Activated B cell treated with CpG ODN at 0.5 μM for 24 hours (primary cell): ENCODE data around the gene SLC45A3. TPM values are rescaled to one million over a fixed set of nuclear protein-coding genes. Genes with fewer than 3 reads are reported as not detected.
"Not testable (repeated sequence)": the region's sequence is repeated elsewhere in the genome, so short reads cannot be mapped to it uniquely, and the experiment has no call there.

Source experiments
- ATAC-seq: fragments of 200-7000 bp; cut with Tn5 transposase; one replicate; pipeline ENCODE4 v1.10.0; 2021; ENCODE audit warnings: low read depth, mild to moderate bottlenecking, moderate library complexity
- CTCF ChIA-PET: fragments of 350-600 bp; sonication (Branson Sonifier 250); formaldehyde crosslinking; loops from one replicate; lab custom pipeline; 2021; ENCODE audit warnings: antibody characterized with exemption; lab: Charles Lee
- POLR2A ChIA-PET: fragments of 350-600 bp; sonication (Branson Sonifier 250); formaldehyde crosslinking; loops from one replicate; lab custom pipeline; 2021; ENCODE audit warnings: antibody characterized with exemption; lab: Charles Lee
- DNase-seq: peaks from one replicate; pipeline ENCODE4 v3.0.0; 2022
- H3K27ac Mint-ChIP-seq: one replicate; pipeline ENCODE4 v1.8.0; 2020; ENCODE audit warnings: mixed read lengths
- H3K27me3 Mint-ChIP-seq: one replicate; pipeline ENCODE4 v1.8.0; 2021; ENCODE audit warnings: mixed read lengths
- H3K36me3 Mint-ChIP-seq: one replicate; pipeline ENCODE4 v1.8.0; 2021; ENCODE audit warnings: low read depth, mixed read lengths
- H3K4me1 Mint-ChIP-seq: one replicate; pipeline ENCODE4 v1.8.0; 2021; ENCODE audit warnings: mixed read lengths
- H3K4me3 Mint-ChIP-seq: one replicate; pipeline ENCODE4 v1.8.0; 2020; ENCODE audit warnings: mild to moderate bottlenecking, mixed read lengths
- H3K9me3 Mint-ChIP-seq: one replicate; pipeline ENCODE4 v1.8.0; 2020; ENCODE audit warnings: mixed read lengths
- intact Hi-C: fragments of 100-400 bp; cut with micrococcal nuclease; formaldehyde crosslinking; loops from one replicate; pipeline ENCODE4 v1.15.1; 2024
- total RNA-seq: library from RNA; stranded (reverse); gene quantifications from 2 replicates; pipeline ENCODE4 v1.2.3, GENCODE V29; 2022
- TF ChIP-seq, protein P1 (sequence below): fragments of 200-600 bp; IDR thresholded peaks from one replicate; pipeline ENCODE4 v1.8.0; 2022; ENCODE audit warnings: antibody characterized with exemption, mild to moderate bottlenecking

SLC45A3 gene, protein sequence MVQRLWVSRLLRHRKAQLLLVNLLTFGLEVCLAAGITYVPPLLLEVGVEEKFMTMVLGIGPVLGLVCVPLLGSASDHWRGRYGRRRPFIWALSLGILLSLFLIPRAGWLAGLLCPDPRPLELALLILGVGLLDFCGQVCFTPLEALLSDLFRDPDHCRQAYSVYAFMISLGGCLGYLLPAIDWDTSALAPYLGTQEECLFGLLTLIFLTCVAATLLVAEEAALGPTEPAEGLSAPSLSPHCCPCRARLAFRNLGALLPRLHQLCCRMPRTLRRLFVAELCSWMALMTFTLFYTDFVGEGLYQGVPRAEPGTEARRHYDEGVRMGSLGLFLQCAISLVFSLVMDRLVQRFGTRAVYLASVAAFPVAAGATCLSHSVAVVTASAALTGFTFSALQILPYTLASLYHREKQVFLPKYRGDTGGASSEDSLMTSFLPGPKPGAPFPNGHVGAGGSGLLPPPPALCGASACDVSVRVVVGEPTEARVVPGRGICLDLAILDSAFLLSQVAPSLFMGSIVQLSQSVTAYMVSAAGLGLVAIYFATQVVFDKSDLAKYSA
- 6.9 and 7.4 TPM in 2 replicates for total RNA-seq

DNA sequence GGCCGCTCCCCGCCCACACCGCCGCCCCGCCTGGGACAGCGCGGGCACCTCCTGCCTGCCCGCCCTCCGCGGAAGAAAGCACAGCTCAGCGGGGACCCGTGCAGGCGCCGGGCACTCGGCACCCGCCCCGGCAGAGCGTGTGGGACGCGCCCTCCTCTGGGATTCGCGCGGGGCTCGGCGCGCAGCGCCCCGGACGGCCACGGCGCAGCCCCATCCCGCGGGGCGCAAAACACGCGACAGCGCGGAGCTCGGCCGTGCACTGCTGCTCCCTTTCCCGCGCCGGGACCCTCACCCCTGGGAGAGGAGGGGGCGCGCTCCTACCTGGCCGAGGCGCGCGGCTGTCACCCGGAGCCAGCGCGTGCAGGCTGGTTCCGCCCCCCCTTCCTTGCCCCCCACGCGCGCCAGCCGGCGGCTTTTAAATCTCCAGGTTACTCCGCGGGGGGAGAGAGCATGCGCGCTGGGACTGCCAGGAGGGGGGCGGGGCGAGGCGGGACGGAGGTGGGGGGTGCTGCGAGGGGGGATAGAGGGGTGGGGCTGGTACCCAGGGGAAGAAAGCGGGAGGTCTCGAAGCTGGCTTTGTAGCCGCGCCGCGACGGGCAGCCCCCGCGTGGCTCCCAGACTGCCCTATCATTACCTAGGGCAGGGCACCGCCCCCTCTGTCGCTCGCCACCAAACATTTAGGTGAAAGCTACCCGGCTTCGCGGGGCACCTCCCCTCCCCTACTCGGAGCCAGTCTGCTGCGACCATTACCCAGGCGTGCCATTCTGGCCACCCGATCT is at the start of gene SLC45A3:
TSS of gene SLC45A3 (minus strand) at position 437 of the 779 bp plus-strand sequence. CDS start 15,853 bp downstream, outside the sequence.
- H3K9me3 Mint-ChIP-seq, result no peaks in the 10 kb centered on the region
- TF ChIP-seq, protein P1, sequence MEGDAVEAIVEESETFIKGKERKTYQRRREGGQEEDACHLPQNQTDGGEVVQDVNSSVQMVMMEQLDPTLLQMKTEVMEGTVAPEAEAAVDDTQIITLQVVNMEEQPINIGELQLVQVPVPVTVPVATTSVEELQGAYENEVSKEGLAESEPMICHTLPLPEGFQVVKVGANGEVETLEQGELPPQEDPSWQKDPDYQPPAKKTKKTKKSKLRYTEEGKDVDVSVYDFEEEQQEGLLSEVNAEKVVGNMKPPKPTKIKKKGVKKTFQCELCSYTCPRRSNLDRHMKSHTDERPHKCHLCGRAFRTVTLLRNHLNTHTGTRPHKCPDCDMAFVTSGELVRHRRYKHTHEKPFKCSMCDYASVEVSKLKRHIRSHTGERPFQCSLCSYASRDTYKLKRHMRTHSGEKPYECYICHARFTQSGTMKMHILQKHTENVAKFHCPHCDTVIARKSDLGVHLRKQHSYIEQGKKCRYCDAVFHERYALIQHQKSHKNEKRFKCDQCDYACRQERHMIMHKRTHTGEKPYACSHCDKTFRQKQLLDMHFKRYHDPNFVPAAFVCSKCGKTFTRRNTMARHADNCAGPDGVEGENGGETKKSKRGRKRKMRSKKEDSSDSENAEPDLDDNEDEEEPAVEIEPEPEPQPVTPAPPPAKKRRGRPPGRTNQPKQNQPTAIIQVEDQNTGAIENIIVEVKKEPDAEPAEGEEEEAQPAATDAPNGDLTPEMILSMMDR, result no peak
- intact Hi-C loops, result no loop called here
- H3K27me3 Mint-ChIP-seq, result peaks cover 2% of the 10 kb centered on the region
- ChIA-PET POLR2A (interaction anchor here (0.5 to 2.8 kb wide), 11 partner anchors 10 to 395 kb away, joined by 3 to 29 read pairs (median 4); partner anchors contain the start of gene NUCKS1), CTCF (interaction anchor here (0.8 to 3.0 kb wide), 5 partner anchors 11 to 297 kb away, joined by 3 to 23 read pairs (median 9); no protein-coding TSS in a partner anchor)
- peak; percentile 75 for ATAC-seq
- no peak for DNase-seq
- no peaks in the 10 kb centered on the region for H3K36me3 Mint-ChIP-seq
- peaks cover 26% of the 10 kb centered on the region for H3K4me1 Mint-ChIP-seq
- H3K4me3 Mint-ChIP-seq, result peak within 1 kb of the TSS; percentile 85
- peak within 1 kb of the TSS; percentile 46 for H3K27ac Mint-ChIP-seq

DNA sequence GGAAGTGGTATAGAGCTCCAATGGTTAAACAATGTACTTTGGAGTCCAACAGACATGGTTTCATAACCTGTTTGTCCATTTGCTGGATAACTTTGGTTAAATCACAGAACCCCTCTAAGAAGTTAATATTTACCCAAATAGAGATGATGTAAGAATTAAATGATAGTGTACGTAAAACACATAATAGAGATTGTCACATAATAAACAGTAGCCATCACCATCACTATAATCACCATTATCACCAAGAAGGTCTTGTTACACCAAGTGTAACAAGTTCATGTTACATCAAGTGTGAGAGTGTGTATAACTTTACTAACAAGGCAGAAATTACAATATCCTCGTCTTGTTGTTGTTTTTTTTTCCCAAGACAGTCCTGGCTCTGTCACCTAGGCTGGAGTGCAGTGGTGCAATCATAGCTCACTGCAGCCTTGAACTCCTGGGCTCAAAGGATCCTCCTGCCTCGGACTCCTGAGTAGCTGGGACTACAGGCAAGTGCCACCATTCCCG is 46.4 kb upstream of the SLC45A3 start:
- H3K36me3 Mint-ChIP-seq, result peaks cover 66% of the 10 kb centered on the region
- H3K9me3 Mint-ChIP-seq, result no peaks in the 10 kb centered on the region
- CTCF ChIA-PET, result interaction anchor here (0.8 to 4.2 kb wide), 2 partner anchors 68 to 202 kb away, joined by 3 to 19 read pairs; no protein-coding TSS in a partner anchor
- H3K27ac Mint-ChIP-seq, result no peak overlapping the region
- no peak overlapping the region for H3K4me3 Mint-ChIP-seq
- POLR2A ChIA-PET, result interaction anchor here (0.7 kb wide), 1 partner anchor 69 kb away, joined by 3 read pairs; no protein-coding TSS in a partner anchor
- H3K27me3 Mint-ChIP-seq, result no peaks in the 10 kb centered on the region
- ATAC-seq (no peak), DNase-seq (no peak)
- H3K4me1 Mint-ChIP-seq, result peaks cover 3% of the 10 kb centered on the region
- TF ChIP-seq, protein P1, result no peak
- intact Hi-C loops, result loop anchor here (10.0 kb wide), 1 partner anchor 48 kb away; the partner anchor contains the start of gene RAB29

DNA sequence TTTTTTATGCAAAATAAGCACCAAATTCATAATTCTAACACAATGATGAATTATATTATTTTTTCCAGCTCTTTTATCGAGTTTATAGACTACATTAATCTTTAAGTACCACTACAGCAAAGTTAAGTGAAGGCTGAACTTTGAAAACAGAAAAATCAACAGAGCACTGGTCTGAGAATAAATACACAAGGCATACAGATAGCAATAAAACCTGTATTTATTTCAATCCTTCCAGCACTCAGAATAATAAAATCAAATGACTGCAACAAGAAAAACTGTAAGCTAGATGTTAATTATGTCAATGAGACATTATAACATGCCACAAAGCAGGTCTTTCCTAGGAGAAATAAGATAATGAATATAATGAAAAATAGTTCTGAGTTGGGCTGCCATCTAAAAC is 45.2 kb upstream of the SLC45A3 start:
- H3K27ac Mint-ChIP-seq, result no peak overlapping the region
- POLR2A ChIA-PET, result interaction anchor here (0.8 to 2.1 kb wide), 2 partner anchors 21 to 24 kb away, joined by 3 to 6 read pairs; partner anchors contain the start of gene NUCKS1
- H3K4me3 Mint-ChIP-seq, result no peak overlapping the region
- H3K36me3 Mint-ChIP-seq, result peaks cover 69% of the 10 kb centered on the region
- no peak for ATAC-seq
- TF ChIP-seq, protein P1, result no peak
- CTCF ChIA-PET, result interaction anchor here (0.8 to 4.2 kb wide), 3 partner anchors 15 to 252 kb away, joined by 3 to 19 read pairs (median 3); no protein-coding TSS in a partner anchor
- H3K27me3 Mint-ChIP-seq, result no peaks in the 10 kb centered on the region
- H3K4me1 Mint-ChIP-seq, result no peaks in the 10 kb centered on the region
- H3K9me3 Mint-ChIP-seq, result peaks cover 3% of the 10 kb centered on the region
- intact Hi-C loops, result loop anchor here (10.0 kb wide), 1 partner anchor 49 kb away; the partner anchor contains the start of gene RAB29
- no peak for DNase-seq

DNA sequence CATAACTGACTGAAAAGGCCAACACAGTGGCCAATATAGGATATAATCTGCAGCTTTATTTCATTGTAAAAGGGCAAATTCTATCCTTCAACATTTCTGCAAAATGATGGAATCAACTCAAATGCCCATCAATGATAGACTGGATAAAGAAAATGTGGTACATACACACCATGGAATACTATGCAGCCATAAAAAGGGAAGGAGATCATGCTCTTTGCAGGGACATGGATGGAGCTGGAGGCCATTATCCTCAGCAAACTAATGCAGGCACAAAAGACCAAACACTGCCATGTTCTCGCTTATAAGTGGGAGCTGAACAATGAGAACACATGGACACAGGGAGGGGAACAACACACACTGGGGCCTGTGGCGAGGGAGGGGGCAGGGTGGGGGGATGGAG is 40.4 kb upstream of the SLC45A3 start:
- not testable (repeated sequence) for H3K4me1 Mint-ChIP-seq, ATAC-seq, H3K9me3 Mint-ChIP-seq, DNase-seq, H3K27me3 Mint-ChIP-seq, H3K4me3 Mint-ChIP-seq, H3K27ac Mint-ChIP-seq
- ChIA-PET CTCF (interaction anchor here (0.9 to 2.2 kb wide), 3 partner anchors 9 to 256 kb away, joined by 5 to 6 read pairs (median 6); no protein-coding TSS in a partner anchor), POLR2A (interaction anchor here (0.7 kb wide), 1 partner anchor 52 kb away, joined by 4 read pairs; no protein-coding TSS in a partner anchor)
- intact Hi-C loops, result loop anchor here (10.0 kb wide), 1 partner anchor 54 kb away; the partner anchor contains the start of gene RAB29
- H3K36me3 Mint-ChIP-seq, result peaks cover 81% of the 10 kb centered on the region

DNA sequence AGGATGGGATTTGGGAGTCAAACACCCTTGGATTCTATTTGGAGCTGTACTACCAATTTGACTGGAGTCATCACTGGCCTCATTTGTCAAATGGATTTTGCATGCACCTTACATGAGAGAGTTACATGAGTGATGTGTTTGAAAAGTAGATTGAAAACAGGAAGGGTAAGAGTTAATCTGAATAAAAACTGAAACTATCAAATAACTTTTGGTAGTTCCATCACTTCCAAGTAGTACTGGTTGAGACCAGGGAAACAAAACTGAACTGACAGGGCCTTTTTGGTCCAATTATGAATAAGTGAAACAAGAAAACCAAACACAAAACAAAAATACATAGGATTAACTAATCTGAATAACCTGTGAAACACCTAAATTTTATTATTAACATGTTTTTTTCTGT is 39.5 kb upstream of the SLC45A3 start:
- Mint-ChIP-seq H3K9me3 (peaks cover 3% of the 10 kb centered on the region), H3K4me1 (peaks cover 5% of the 10 kb centered on the region), H3K36me3 (peaks cover 82% of the 10 kb centered on the region), H3K27me3 (no peaks in the 10 kb centered on the region), H3K27ac (no peak overlapping the region), H3K4me3 (no peak overlapping the region)
- POLR2A ChIA-PET, result no interaction called here
- DNase-seq, result no peak
- intact Hi-C loops, result loop anchor here (10.0 kb wide), 1 partner anchor 55 kb away; the partner anchor contains the start of gene RAB29
- CTCF ChIA-PET, result no interaction called here
- TF ChIP-seq, protein P1, result no peak
- no peak for ATAC-seq
